ENCODE data around the gene FGD6.

FGD6 gene

DNA sequence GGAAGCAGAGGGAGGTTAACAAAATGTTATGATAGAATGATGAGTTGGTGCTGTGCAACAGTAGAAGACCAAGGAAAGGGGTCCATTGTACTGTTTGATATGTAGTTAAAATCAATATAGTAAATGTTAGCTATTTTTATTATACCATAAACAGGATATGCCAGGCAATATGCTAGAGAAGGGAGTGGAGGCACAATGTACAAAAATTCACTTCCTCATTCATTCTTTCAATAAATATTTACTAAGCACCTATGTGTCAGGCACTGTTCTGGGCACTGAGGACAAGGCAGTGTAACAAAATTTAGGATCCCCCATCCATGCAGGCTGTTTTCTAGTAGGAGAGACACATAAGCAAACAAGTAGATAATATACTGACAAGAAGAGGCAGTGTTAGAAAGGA, 25.0 kb downstream of the FGD6 start:
- Histone ChIP-seq H3K36me3 (no peaks in the 10 kb centered on the region), H3K27ac (no peak overlapping the region), H3K9me3 (no peaks in the 10 kb centered on the region), H3K4me1 (ENCODE audit: control insufficient read depth in 1 of 2, insufficient read depth in 1 of 2, low read depth in 1 of 2, low read length in 1 of 2) (no peaks in the 10 kb centered on the region), H3K27me3 (no peaks in the 10 kb centered on the region), H3K4me3 (ENCODE audit: low read depth in 1 of 2, low read length in 1 of 2) (no peak overlapping the region)
- TF ChIP-seq, protein P1, sequence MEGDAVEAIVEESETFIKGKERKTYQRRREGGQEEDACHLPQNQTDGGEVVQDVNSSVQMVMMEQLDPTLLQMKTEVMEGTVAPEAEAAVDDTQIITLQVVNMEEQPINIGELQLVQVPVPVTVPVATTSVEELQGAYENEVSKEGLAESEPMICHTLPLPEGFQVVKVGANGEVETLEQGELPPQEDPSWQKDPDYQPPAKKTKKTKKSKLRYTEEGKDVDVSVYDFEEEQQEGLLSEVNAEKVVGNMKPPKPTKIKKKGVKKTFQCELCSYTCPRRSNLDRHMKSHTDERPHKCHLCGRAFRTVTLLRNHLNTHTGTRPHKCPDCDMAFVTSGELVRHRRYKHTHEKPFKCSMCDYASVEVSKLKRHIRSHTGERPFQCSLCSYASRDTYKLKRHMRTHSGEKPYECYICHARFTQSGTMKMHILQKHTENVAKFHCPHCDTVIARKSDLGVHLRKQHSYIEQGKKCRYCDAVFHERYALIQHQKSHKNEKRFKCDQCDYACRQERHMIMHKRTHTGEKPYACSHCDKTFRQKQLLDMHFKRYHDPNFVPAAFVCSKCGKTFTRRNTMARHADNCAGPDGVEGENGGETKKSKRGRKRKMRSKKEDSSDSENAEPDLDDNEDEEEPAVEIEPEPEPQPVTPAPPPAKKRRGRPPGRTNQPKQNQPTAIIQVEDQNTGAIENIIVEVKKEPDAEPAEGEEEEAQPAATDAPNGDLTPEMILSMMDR (IDR thresholded peaks at IDR 0.05): no peak

DNA sequence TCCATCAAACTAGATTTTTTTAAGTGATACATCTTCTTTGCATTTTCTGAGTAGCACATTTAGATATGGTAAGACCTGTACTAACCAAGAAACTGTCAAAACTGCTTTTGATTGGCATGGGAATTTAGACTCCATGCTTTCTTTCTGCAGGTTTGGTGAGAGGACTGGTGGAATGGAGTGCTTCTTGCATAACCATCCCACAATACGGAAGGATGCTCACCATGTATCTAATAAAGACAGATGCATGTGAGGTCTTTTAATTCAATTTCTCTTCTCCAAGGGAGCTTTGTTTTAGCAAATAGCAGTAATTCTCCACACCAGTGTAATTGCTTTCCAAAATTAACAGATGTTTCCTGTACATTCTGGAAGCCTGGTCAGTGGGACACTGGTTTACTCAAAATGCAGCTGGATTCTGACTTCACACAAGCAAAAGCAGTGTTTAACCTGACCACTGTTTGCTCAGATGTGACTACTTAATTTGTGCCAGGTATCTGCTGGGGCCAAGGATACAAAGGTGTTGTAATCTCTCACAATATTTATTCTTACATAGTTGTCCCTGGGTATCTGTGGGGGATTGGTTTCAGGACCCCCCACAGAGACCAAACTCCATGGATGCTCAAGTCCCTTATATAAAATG, 26.1 kb downstream of the FGD6 start:
- no peaks in the 10 kb centered on the region for H3K36me3 ChIP-seq
- H3K9me3 ChIP-seq: no peaks in the 10 kb centered on the region
- no peak overlapping the region for H3K27ac ChIP-seq
- no peaks in the 10 kb centered on the region for H3K27me3 ChIP-seq
- TF ChIP-seq, protein P1 (IDR thresholded peaks at IDR 0.05): no peak
- H3K4me3 ChIP-seq (ENCODE audit: low read depth in 1 of 2, low read length in 1 of 2): no peak overlapping the region
- no peaks in the 10 kb centered on the region for H3K4me1 ChIP-seq (ENCODE audit: control insufficient read depth in 1 of 2, insufficient read depth in 1 of 2, low read depth in 1 of 2, low read length in 1 of 2)

DNA sequence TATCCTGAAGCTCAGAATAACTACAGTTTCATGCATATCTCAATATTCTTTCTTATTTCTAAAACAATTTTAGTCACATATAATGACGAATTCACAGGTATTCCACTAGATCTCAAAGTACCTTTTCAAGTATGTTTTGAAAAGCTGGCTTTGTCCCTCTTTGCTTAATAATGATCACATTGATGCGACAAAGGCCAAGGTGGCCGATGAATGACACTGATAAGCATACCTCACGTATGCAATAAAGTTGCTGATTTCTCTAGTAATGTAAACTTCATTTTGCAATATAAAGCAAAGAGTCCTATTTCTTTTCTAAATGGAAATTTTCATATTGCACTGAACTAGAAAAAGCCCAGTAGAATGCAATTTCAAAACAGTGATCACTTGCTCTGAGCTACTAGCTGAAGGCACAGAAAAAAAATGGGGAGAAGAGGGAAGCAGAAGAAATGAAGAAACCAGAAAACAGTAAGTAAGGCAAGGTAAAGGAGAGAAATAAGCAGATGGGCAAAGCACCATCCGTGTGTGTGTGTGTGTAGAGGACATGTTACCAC, 29.3 kb downstream of the FGD6 start:
- Histone ChIP-seq H3K4me1 (ENCODE audit: control insufficient read depth in 1 of 2, insufficient read depth in 1 of 2, low read depth in 1 of 2, low read length in 1 of 2) (no peaks in the 10 kb centered on the region), H3K9me3 (no peaks in the 10 kb centered on the region), H3K27ac (no peak overlapping the region), H3K4me3 (ENCODE audit: low read depth in 1 of 2, low read length in 1 of 2) (no peak overlapping the region), H3K27me3 (no peaks in the 10 kb centered on the region), H3K36me3 (no peaks in the 10 kb centered on the region)
- TF ChIP-seq, protein P1 (IDR thresholded peaks at IDR 0.05): no peak

DNA sequence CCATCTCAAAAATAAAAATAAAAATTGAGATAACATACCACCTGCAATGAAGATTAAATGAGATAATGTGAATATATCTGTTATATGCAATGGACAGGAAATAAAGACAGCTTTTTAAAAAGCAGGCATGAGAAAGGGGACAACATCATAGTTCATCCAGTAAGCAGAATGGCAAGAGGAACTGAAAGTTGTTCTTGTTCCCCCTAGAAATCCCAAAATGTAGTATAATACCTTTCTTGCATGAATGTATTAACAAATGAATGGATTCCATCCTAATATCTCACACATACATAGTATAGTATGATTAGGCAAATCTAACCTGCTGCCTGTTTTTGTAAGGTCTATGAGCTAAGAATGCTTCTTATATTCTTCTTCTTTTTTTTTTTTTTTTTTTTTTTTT, 31.4 kb downstream of the FGD6 start:
- H3K27ac ChIP-seq: no peak overlapping the region

DNA sequence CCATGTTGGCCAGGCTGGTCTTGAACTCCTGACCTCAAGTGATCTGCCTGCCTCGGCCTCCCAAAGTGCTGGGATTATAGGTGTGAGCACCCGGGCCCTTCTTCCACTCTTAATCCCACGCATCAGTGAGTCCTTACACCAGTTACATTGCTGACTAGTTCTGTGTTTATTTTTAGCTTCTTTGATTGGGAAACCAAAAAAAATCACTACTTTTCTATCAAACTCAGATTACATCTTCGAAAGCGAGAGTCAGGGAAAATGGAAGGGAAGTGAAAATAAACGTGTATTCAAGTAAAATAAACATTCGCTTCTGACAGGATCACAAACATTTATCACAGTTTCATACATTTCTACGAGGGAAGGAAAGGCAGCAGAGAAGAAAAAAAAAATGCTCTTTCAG, 32.2 kb downstream of the FGD6 start:
- H3K4me1 ChIP-seq (ENCODE audit: control insufficient read depth in 1 of 2, insufficient read depth in 1 of 2, low read depth in 1 of 2, low read length in 1 of 2): no peaks in the 10 kb centered on the region
- TF ChIP-seq, protein P1 (IDR thresholded peaks at IDR 0.05): no peak

More for the DNA sequence above, 31.4 kb downstream of the FGD6 start:
- TF ChIP-seq, protein P1 (IDR thresholded peaks at IDR 0.05): no peak
- Histone ChIP-seq H3K9me3 (no peaks in the 10 kb centered on the region), H3K4me3 (ENCODE audit: low read depth in 1 of 2, low read length in 1 of 2) (no peak overlapping the region), H3K36me3 (no peaks in the 10 kb centered on the region), H3K4me1 (ENCODE audit: control insufficient read depth in 1 of 2, insufficient read depth in 1 of 2, low read depth in 1 of 2, low read length in 1 of 2) (no peaks in the 10 kb centered on the region), H3K27me3 (no peaks in the 10 kb centered on the region)

More for the DNA sequence above, 32.2 kb downstream of the FGD6 start:
- Histone ChIP-seq H3K27ac (no peak overlapping the region), H3K36me3 (no peaks in the 10 kb centered on the region), H3K9me3 (no peaks in the 10 kb centered on the region), H3K27me3 (no peaks in the 10 kb centered on the region), H3K4me3 (ENCODE audit: low read depth in 1 of 2, low read length in 1 of 2) (no peak overlapping the region)

All from neutrophil (primary cell).